CD4-positive, alpha-beta memory T cell (primary cell): ENCODE data around the gene TEAD4. TPM values are rescaled to one million over a fixed set of nuclear protein-coding genes. Genes with fewer than 3 reads are reported as not detected.

Source experiments
- CTCF ChIA-PET: fragments of 350-600 bp; sonication (Branson Sonifier 250); formaldehyde crosslinking; loops from one replicate; lab custom pipeline; 2021; ENCODE audit warnings: inconsistent platforms; ENCODE audit not compliant: partially characterized antibody; lab: Charles Lee
- POLR2A ChIA-PET: fragments of 350-600 bp; sonication (Branson Sonifier 250); formaldehyde crosslinking; loops from one replicate; lab custom pipeline; 2021; ENCODE audit not compliant: partially characterized antibody; lab: Charles Lee
- DNase-seq, 5 donors: peaks; one replicate each; pipeline versions ENCODE4 v3.0.0 to v3.0.0-alpha.2; 2020 to 2022; ENCODE audit warnings: mixed read lengths in 1 of 5
- H3K27ac ChIP-seq: one replicate; pipeline ENCODE4 v1.7.0; 2013; ENCODE audit warnings: low read depth, low read length
- H3K27me3 ChIP-seq: 2 replicates; pipeline ENCODE4 v1.7.0; 2013; ENCODE audit warnings: mild to moderate bottlenecking, low read length, moderate library complexity; ENCODE audit not compliant: insufficient read depth
- H3K36me3 ChIP-seq: 2 replicates; pipeline ENCODE4 v1.7.0; 2013; ENCODE audit warnings: mild to moderate bottlenecking, low read length, moderate library complexity; ENCODE audit not compliant: insufficient read depth
- H3K4me1 ChIP-seq: 2 replicates; pipeline ENCODE4 v1.7.0; 2013; ENCODE audit warnings: mild to moderate bottlenecking, low read length, moderate library complexity; ENCODE audit not compliant: insufficient read depth
- H3K4me3 ChIP-seq, 2 donors: one replicate each; pipeline ENCODE4 v1.7.0; 2013; ENCODE audit warnings: low read length in 2 of 2, mild to moderate bottlenecking in 1 of 2
- H3K9me3 ChIP-seq, 2 donors: one replicate each; pipeline ENCODE4 v1.7.0; 2013; ENCODE audit warnings: low read length in 2 of 2, control low read depth in 1 of 2; ENCODE audit not compliant: control insufficient read depth in 1 of 2
- H3K27ac Mint-ChIP-seq, 7 donors: one replicate each; pipeline ENCODE4 v1.8.0; 2020 to 2021; ENCODE audit warnings: mixed read lengths in 7 of 7, mild to moderate bottlenecking in 6 of 7, inconsistent platforms in 3 of 7, moderate library complexity in 3 of 7
- H3K27me3 Mint-ChIP-seq, 2 donors: one replicate each; pipeline ENCODE4 v1.8.0; 2020 to 2021; ENCODE audit warnings: mixed read lengths in 2 of 2
- H3K36me3 Mint-ChIP-seq, 2 donors: one replicate each; pipeline ENCODE4 v1.8.0; 2020 to 2021; ENCODE audit warnings: mixed read lengths in 2 of 2, inconsistent platforms in 1 of 2, mild to moderate bottlenecking in 1 of 2
- H3K4me1 Mint-ChIP-seq, 4 donors: one replicate each; pipeline ENCODE4 v1.8.0; 2020 to 2021; ENCODE audit warnings: mixed read lengths in 4 of 4, mild to moderate bottlenecking in 1 of 4
- H3K4me3 Mint-ChIP-seq, 8 donors: one replicate each; pipeline ENCODE4 v1.8.0; 2020 to 2021; ENCODE audit warnings: mixed read lengths in 8 of 8, mild to moderate bottlenecking in 7 of 8, moderate library complexity in 6 of 8, inconsistent platforms in 3 of 8
- H3K9me3 Mint-ChIP-seq, 8 donors: one replicate each; pipeline ENCODE4 v1.8.0; 2020 to 2021; ENCODE audit warnings: mixed read lengths in 8 of 8, mild to moderate bottlenecking in 5 of 8, inconsistent platforms in 3 of 8, moderate library complexity in 1 of 8
- intact Hi-C: fragments of 100-400 bp; cut with micrococcal nuclease; formaldehyde crosslinking; loops from one replicate; pipeline ENCODE4 v1.15.1; 2023
- polyA plus RNA-seq, 2 donors: library from polyadenylated mRNA; unstranded; fragments of 300-500 nt; fragmentation: Illumina TruSeq; gene quantifications; one replicate each; pipeline ENCODE4 v1.2.3, GENCODE V29; 2021
- total RNA-seq, 2 experiments: library from RNA; stranded (reverse); gene quantifications; one replicate each; pipeline ENCODE4 v1.2.3, GENCODE V29; 2021

The TEAD4 gene
- total and polyA plus RNA-seq, 4 experiments from 2014 or later, result not detected

GRCh38 chr12:3087758-3088650, 128.8 kb downstream of the TEAD4 start:
- intact Hi-C loops, result no loop called here
- Histone ChIP-seq H3K4me1 (no peaks in the 10 kb centered on the region), H3K27ac (no peak overlapping the region), H3K4me3 (no peak overlapping the region), H3K9me3 (no peaks in the 10 kb centered on the region), H3K36me3 (no peaks in the 10 kb centered on the region), H3K27me3 (no peaks in the 10 kb centered on the region)
- POLR2A ChIA-PET, result no interaction called here
- Mint-ChIP-seq H3K36me3 (no peaks in the 10 kb centered on the region), H3K4me3 (no peak overlapping the region), H3K27ac (no peak overlapping the region), H3K27me3 (no peaks in the 10 kb centered on the region), H3K4me1 (peaks cover 0 to 5% (median 2%) of the 10 kb centered on the region in 4 donors), H3K9me3 (no peaks in the 10 kb centered on the region)
- CTCF ChIA-PET, result no interaction called here
- no peak for DNase-seq

- H3K27ac Mint-ChIP-seq, result no peak overlapping the region
- DNase-seq, result no peak
- intact Hi-C loops, result no loop called here
- H3K9me3 Mint-ChIP-seq, result no peaks in the 10 kb centered on the region
- H3K4me3 Mint-ChIP-seq, result no peak overlapping the region
- Histone ChIP-seq H3K36me3 (no peaks in the 10 kb centered on the region), H3K27ac (no peak overlapping the region), H3K4me3 (no peak overlapping the region), H3K9me3 (no peaks in the 10 kb centered on the region), H3K27me3 (no peaks in the 10 kb centered on the region), H3K4me1 (no peaks in the 10 kb centered on the region)
- CTCF ChIA-PET, result no interaction called here
- no peaks in the 10 kb centered on the region for H3K27me3 Mint-ChIP-seq
- no peaks in the 10 kb centered on the region for H3K36me3 Mint-ChIP-seq
- POLR2A ChIA-PET, result interaction anchor here (0.8 kb wide), 1 partner anchor 476 kb away, joined by 3 read pairs; no protein-coding TSS in a partner anchor
- H3K4me1 Mint-ChIP-seq, result peaks cover 0 to 1% (median 0%) of the 10 kb centered on the region in 4 donors
Measured at GRCh38 chr12:3089588-3089987, 130.4 kb downstream of the TEAD4 start.

Other genes starting within 250 kb of the TEAD4 start
- 10 to 100 TPM; 51.3 to 53.3 TPM for gene FKBP4, start 164.4 kb upstream of the TEAD4 start, total RNA-seq
- gene FKBP4, start 164.4 kb upstream of the TEAD4 start, polyA plus RNA-seq, result 10 to 100 TPM; 24.9 to 34.9 TPM
- 100 to 1,000 TPM; 116 to 133 TPM for gene ITFG2, start 146.7 kb upstream of the TEAD4 start, total RNA-seq
- gene ITFG2, start 146.7 kb upstream of the TEAD4 start, polyA plus RNA-seq, result 10 to 100 TPM; 45.8 to 47.1 TPM
- gene NRIP2, start 124.4 kb upstream of the TEAD4 start, total RNA-seq, result not detected
- 1 to 10 TPM in 1 of 2 donors, under 1 TPM in 1; 0.29 to 2.0 TPM for gene NRIP2, start 124.4 kb upstream of the TEAD4 start, polyA plus RNA-seq
- gene TEX52, start 102.4 kb upstream of the TEAD4 start, total RNA-seq, result not detected
- not detected for gene TEX52, start 102.4 kb upstream of the TEAD4 start, polyA plus RNA-seq
- gene FOXM1, start 82.2 kb upstream of the TEAD4 start, total RNA-seq, result under 1 TPM; 0.30 to 0.44 TPM
- under 1 TPM in 1 of 2 donors, not detected in 1; 0.30 TPM for gene FOXM1, start 82.2 kb upstream of the TEAD4 start, polyA plus RNA-seq
- gene RHNO1, start 82.2 kb upstream of the TEAD4 start, total RNA-seq, result 10 to 100 TPM; 31.2 to 35.7 TPM
- 100 to 1,000 TPM in 1 of 2 donors, 10 to 100 TPM in 1; 58.5 to 107 TPM for gene RHNO1, start 82.2 kb upstream of the TEAD4 start, polyA plus RNA-seq
- 1 to 10 TPM; 6.7 to 9.1 TPM for gene TULP3, start 68.5 kb upstream of the TEAD4 start, total RNA-seq
- gene TULP3, start 68.5 kb upstream of the TEAD4 start, polyA plus RNA-seq, result 10 to 100 TPM in 1 of 2 donors, 1 to 10 TPM in 1; 8.4 to 10.0 TPM
- gene TSPAN9, start 118.0 kb downstream of the TEAD4 start, total RNA-seq, result under 1 TPM; 0.67 to 0.84 TPM
- gene TSPAN9, start 118.0 kb downstream of the TEAD4 start, polyA plus RNA-seq, result not detected